Adrenal gland (tissue), 12 donors: ENCODE measurements around the gene SPP1. TPM values are rescaled to one million over a fixed set of nuclear protein-coding genes. Genes with fewer than 3 reads are reported as not detected.

Experiments
- DNase-seq, 7 donors: peaks; one replicate each; pipeline ENCODE4 v3.0.0-alpha.2; 2019 to 2020
- H3K27ac ChIP-seq, 5 donors: fragments of 200-600 bp; sonication (generic) in 4 of 5; 1 replicate in 3 of 5; 2 replicates in 2 of 5; pipeline versions ENCODE4 v1.5.1 to v1.8.0; 2016 to 2020; ENCODE audit warnings: mild to moderate bottlenecking in 1 of 5
- H3K27me3 ChIP-seq: fragments of 200-600 bp; 2 replicates; pipeline ENCODE4 v1.8.0; 2021
- H3K36me3 ChIP-seq, 2 donors: fragments of 200-600 bp; replicated peaks in 1 of 2; 1 replicate in 1 of 2; 2 replicates in 1 of 2; pipeline versions ENCODE4 v1.5.1 to v1.8.0; 2018 to 2022
- H3K4me1 ChIP-seq, 2 donors: fragments of 200-600 bp; replicated peaks in 1 of 2; 1 replicate in 1 of 2; 2 replicates in 1 of 2; pipeline versions ENCODE4 v1.5.1 to v1.8.0; 2018 to 2021
- H3K4me3 ChIP-seq, 4 donors: fragments of 200-600 bp; sonication (generic) in 3 of 4; one replicate each; pipeline ENCODE4 v1.5.1; 2016 to 2018
- H3K9me3 ChIP-seq, 3 donors: fragments of 200-600 bp; sonication (generic) in 1 of 3; replicated peaks in 1 of 3; 1 replicate in 2 of 3; 2 replicates in 1 of 3; pipeline versions ENCODE4 v1.5.1 to v1.8.0; 2016 to 2021
- CTCF ChIP-seq, 6 experiments: fragments of 450-650 bp in 4 of 6; fragments of 200-600 bp in 2 of 6; sonication (generic) in 1 of 6; IDR thresholded peaks; 1 replicate in 5 of 6; 2 replicates in 1 of 6; pipeline versions ENCODE4 v1.5.1 to v1.8.0; 2016 to 2021; ENCODE audit warnings: antibody characterized with exemption in 6 of 6, mild to moderate bottlenecking in 2 of 6, moderate library complexity in 1 of 6
- POLR2A ChIP-seq, 2 donors: fragments of 450-650 bp; IDR thresholded peaks; one replicate each; pipeline ENCODE4 v1.6.1; 2017; ENCODE audit warnings: antibody characterized with exemption in 2 of 2, mild to moderate bottlenecking in 2 of 2, moderate library complexity in 1 of 2
- WGBS, 4 donors: extraction: QIAGEN DNeasy Blood & Tissue Kit in 2 of 4; methylation state at CpG; one replicate each; pipeline versions ENCODE4 v1.1.5 to v1.1.7; 2013 to 2017; 5-methylcytosine and 5-hydroxymethylcytosine counted together
- intact Hi-C, 2 donors: fragments of 100-400 bp; cut with DNase I; formaldehyde crosslinking; loops; one replicate each; pipeline versions ENCODE4 v1.14.1 to v1.15.0; 2022 to 2023
- polyA plus RNA-seq, 3 donors: library from polyadenylated mRNA; stranded (reverse); fragments of 200-250 nt in 2 of 3; fragments of 350-450 nt in 1 of 3; fragmentation: Illumina TruSeq in 1 of 3; extraction: RNeasy Lipid Tissue Mini Kit (QIAGEN cat#74804) in 1 of 3; gene quantifications; one replicate each; pipeline ENCODE4 v1.2.3, GENCODE V29; 2013 to 2014
- total RNA-seq, 9 donors: library from RNA; depleted of rRNA in 4 of 9; stranded (reverse); fragments of >200 nt in 4 of 9; fragments of 120-200 nt in 1 of 9; fragmentation: NEBNext Ultra II Directional in 1 of 9; extraction: Animal tissue kit (Norgen Biotek cat#: 25700) in 1 of 9; gene quantifications; one replicate each; pipeline versions ENCODE4 v1.1.0 to v1.2.4, GENCODE V29; 2013 to 2023
- donor health status: healthy with polysubstance abuse.
- donor health status: Bipolar disorder and iron deficiency.
- donor health status: DM: yes; HTN: yes; CAD: no.
- donor health status: DM: no; HTN: no; CAD: no.
- donor health status: DM: no; HTN: no; CAD: no.
- donor health status: DM: yes; HTN: yes; CAD: no.

Gene SPP1
- total and polyA plus RNA-seq, 12 donors, result 5.2 to 166 (median 39.3) TPM

- intact Hi-C loops, result no loop called here
- WGBS, 4 donors, result 95 to 98% (median 96%) methylated on average over 10 of the region's 10 CpGs
- Histone ChIP-seq H3K27me3 (no peaks in the 10 kb centered on the region), H3K36me3 (no peaks in the 10 kb centered on the region), H3K27ac (no peak overlapping the region), H3K9me3 (no peaks in the 10 kb centered on the region), H3K4me3 (no peak overlapping the region), H3K4me1 (peaks cover 10 to 29% of the 10 kb centered on the region in 2 donors)
- TF ChIP-seq POLR2A (IDR thresholded peaks at IDR 0.05) (no peak), CTCF (IDR thresholded peaks at IDR 0.05) (no peak)
- DNase-seq, result no peak
Observed at GRCh38 chr4:88005946-88006345, 30.4 kb downstream of the SPP1 start.

GRCh38 chr4:88006956-88007303 is 31.4 kb downstream of the SPP1 start:
- Histone ChIP-seq H3K4me1 (peaks cover 13 to 39% of the 10 kb centered on the region in 2 donors), H3K27me3 (no peaks in the 10 kb centered on the region), H3K4me3 (peak overlapping the region in 2 of 4 donors; percentile 39 to 97), H3K36me3 (no peaks in the 10 kb centered on the region), H3K27ac (peak overlapping the region in 2 of 5 donors; percentile 89 to 91), H3K9me3 (no peaks in the 10 kb centered on the region)
- 61 to 68% (median 67%) methylated on average over 9 to 10 of the region's 10 CpGs for WGBS, 4 donors
- no peak for TF ChIP-seq CTCF (IDR thresholded peaks at IDR 0.05)
- no peak for TF ChIP-seq POLR2A (IDR thresholded peaks at IDR 0.05)
- intact Hi-C loops, result no loop called here
- DNase-seq, result no peak

GRCh38 chr4:88007304-88008121 is 32.0 kb downstream of the SPP1 start, which contains the start of gene PKD2:
PKD2 (plus strand) TSS chr4:88007635; CDS start chr4:88007734, 99 bp downstream.
- WGBS, 4 donors, result 0 to 1% (median 0%) methylated on average over 30 to 116 of the region's 116 CpGs

More at GRCh38 chr4:88007304-88008121, 32.0 kb downstream of the SPP1 start, which contains the start of gene PKD2:
- Histone ChIP-seq H3K27me3 (no peaks in the 10 kb centered on the region), H3K36me3 (no peaks in the 10 kb centered on the region), H3K4me1 (peaks cover 13 to 42% of the 10 kb centered on the region in 2 donors), H3K4me3 (peak within 1 kb of the TSS; percentile 39 to 97 (median 70)), H3K27ac (peak within 1 kb of the TSS in 4 of 5 donors; percentile 61 to 91 (median 80)), H3K9me3 (no peaks in the 10 kb centered on the region)
- intact Hi-C loops, result no loop called here
- TF ChIP-seq POLR2A (IDR thresholded peaks at IDR 0.05), result peak; percentile 60 to 77
- TF ChIP-seq CTCF (IDR thresholded peaks at IDR 0.05), result no peak
- peak; percentile 80 to 91 (median 84) for DNase-seq
